Thoracic aorta (tissue), 2 donors: Measurements from ENCODE around the gene ASB10. TPM values are rescaled to one million over a fixed set of nuclear protein-coding genes. Genes with fewer than 3 reads are reported as not detected.

ENCODE experiments used
- ATAC-seq: fragments of 150-250 bp; one replicate; pipeline ENCODE4 v1.8.0; 2017; ENCODE audit warnings: low read depth; ENCODE audit not compliant: insufficient number of reproducible peaks, low FRiP score
- DNase-seq: peaks from one replicate; pipeline ENCODE4 v3.0.0-alpha.2; 2020; ENCODE audit warnings: low spot score
- H3K27ac ChIP-seq, 2 donors: fragments of 200-600 bp; sonication (generic); 1 replicate in 1 of 2; 2 replicates in 1 of 2; pipeline ENCODE4 v1.5.1; 2016; ENCODE audit warnings: mild to moderate bottlenecking in 2 of 2, moderate library complexity in 2 of 2
- H3K27me3 ChIP-seq: fragments of 200-600 bp; sonication (generic); replicated peaks from 2 replicates; pipeline ENCODE4 v1.6.0; 2016; ENCODE audit warnings: mild to moderate bottlenecking; ENCODE audit not compliant: insufficient read depth
- H3K36me3 ChIP-seq: fragments of 200-600 bp; sonication (generic); one replicate; pipeline ENCODE4 v1.5.1; 2016
- H3K4me1 ChIP-seq, 2 donors: fragments of 200-600 bp; sonication (generic); 1 replicate in 1 of 2; 2 replicates in 1 of 2; pipeline versions ENCODE4 v1.5.1 to v1.6.0; 2016; ENCODE audit warnings: low read depth in 2 of 2, mild to moderate bottlenecking in 1 of 2; ENCODE audit not compliant: control insufficient read depth in 1 of 2
- H3K4me3 ChIP-seq: fragments of 200-600 bp; sonication (generic); 2 replicates; pipeline ENCODE4 v1.5.1; 2016; ENCODE audit warnings: mild to moderate bottlenecking
- H3K9me3 ChIP-seq: fragments of 200-600 bp; sonication (generic); 2 replicates; pipeline ENCODE4 v1.5.1; 2016
- total RNA-seq, 2 donors: library from RNA; depleted of rRNA; stranded (reverse); fragments of >200 nt; gene quantifications; one replicate each; pipeline versions ENCODE4 v1.1.0 to v1.2.3, GENCODE V29; 2016
- TF ChIP-seq, protein P1 (sequence below): fragments of 200-600 bp; sonication (generic); IDR thresholded peaks from one replicate; pipeline ENCODE4 v1.5.1; 2019; ENCODE audit warnings: antibody characterized with exemption

Gene ASB10
- total RNA-seq, 2 donors from 2014 or later = not detected

DNA sequence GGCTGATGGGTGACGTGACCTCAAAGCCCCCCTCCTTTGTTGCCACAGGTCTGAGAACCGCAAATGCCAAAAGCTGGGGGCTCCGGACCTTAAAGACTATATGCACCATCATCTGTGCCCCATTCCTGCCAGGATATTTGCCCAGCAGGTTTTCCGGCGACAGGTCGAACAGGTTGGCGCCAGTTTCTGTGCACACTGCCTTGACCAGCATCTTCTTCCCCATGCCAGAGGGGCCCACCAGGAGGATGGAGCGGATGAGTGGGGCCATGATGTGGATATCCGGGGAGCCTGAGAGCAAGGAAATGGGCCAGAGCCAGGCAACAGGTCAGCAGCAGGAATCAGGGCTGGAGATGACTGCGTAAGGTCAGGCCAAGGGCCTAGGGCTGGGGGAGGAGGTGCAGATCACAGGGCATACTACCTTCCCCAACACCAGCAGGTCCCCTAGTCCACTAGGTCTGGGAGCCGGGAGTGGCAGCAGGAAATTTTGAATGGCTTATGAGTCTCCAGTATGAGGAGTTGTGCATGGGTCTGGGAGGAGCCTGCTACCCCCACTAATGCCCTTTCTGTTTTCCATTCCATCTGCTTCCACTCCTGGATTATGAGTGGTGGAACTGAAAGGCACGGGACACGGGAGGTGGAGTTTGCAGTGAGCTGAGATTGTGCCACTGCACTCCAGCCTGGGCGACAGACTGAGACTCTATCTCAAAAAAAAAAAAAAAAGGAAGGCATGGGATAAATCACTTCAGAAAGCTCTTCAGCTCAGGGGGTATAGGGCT lies 6.3 kb upstream of the ASB10 start:
- Histone ChIP-seq H3K27me3 (no peaks in the 10 kb centered on the region), H3K27ac (no peak overlapping the region), H3K9me3 (no peaks in the 10 kb centered on the region), H3K4me3 (no peak overlapping the region), H3K36me3 (no peaks in the 10 kb centered on the region), H3K4me1 (no peaks in the 10 kb centered on the region)
- DNase-seq (no peak), ATAC-seq (no peak)
- TF ChIP-seq, protein P1, sequence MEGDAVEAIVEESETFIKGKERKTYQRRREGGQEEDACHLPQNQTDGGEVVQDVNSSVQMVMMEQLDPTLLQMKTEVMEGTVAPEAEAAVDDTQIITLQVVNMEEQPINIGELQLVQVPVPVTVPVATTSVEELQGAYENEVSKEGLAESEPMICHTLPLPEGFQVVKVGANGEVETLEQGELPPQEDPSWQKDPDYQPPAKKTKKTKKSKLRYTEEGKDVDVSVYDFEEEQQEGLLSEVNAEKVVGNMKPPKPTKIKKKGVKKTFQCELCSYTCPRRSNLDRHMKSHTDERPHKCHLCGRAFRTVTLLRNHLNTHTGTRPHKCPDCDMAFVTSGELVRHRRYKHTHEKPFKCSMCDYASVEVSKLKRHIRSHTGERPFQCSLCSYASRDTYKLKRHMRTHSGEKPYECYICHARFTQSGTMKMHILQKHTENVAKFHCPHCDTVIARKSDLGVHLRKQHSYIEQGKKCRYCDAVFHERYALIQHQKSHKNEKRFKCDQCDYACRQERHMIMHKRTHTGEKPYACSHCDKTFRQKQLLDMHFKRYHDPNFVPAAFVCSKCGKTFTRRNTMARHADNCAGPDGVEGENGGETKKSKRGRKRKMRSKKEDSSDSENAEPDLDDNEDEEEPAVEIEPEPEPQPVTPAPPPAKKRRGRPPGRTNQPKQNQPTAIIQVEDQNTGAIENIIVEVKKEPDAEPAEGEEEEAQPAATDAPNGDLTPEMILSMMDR = no peak

DNA sequence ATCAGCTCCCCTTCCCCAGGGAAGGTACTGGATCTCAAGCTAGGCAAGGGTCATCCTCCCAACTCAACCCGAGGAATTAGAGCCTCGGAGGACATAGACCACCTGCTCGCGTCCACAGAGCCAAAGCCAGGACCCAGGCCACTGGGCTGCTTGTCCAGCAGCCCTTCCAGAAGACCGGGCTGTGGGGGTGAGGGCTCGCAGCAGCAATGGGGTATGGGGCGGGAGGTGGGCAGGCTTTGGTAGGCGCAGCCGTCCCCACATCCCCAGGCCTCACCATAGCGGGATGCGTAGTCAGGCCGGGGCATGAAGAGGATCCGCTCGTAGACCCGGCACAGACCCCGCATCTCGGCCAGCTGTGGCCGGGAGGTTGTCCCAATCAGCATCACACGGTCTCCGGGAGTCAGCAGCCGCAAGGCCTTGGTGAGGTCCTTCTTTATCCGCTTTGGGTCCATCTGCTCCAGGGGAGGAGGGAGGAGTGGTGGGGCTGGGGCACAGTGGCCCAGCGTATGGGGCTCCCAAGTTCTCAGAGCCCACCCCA lies 5.0 kb upstream of the ASB10 start:
- Histone ChIP-seq H3K4me3 (no peak overlapping the region), H3K27ac (no peak overlapping the region), H3K27me3 (no peaks in the 10 kb centered on the region), H3K9me3 (no peaks in the 10 kb centered on the region), H3K4me1 (no peaks in the 10 kb centered on the region), H3K36me3 (no peaks in the 10 kb centered on the region)
- DNase-seq = no peak
- TF ChIP-seq, protein P1 = no peak
- no peak for ATAC-seq

DNA sequence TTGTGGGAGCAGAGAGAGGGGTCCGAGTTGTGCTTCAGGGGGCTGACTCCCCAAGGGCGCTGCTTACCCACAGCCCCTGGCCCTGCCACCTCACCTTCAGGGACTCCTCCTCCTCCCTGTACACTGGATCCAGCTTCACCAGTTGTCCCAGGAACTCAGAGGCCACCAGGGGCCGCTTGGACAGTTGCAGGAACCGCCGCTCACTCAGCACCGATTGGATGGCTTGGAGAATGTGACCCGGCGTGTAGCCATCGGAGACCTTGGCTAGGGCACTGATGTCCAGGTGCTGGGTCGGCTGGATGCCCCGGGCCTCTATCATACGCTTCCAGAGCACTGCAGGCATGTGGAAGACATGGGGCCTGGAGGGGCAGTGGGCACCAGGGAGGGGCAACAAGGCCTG lies 4.5 kb upstream of the ASB10 start:
- no peak overlapping the region for H3K27ac ChIP-seq
- no peaks in the 10 kb centered on the region for H3K27me3 ChIP-seq
- TF ChIP-seq, protein P1 = no peak
- DNase-seq (no peak), ATAC-seq (no peak)
- no peaks in the 10 kb centered on the region for H3K36me3 ChIP-seq
- H3K4me1 ChIP-seq = no peaks in the 10 kb centered on the region
- no peaks in the 10 kb centered on the region for H3K9me3 ChIP-seq
- H3K4me3 ChIP-seq = no peak overlapping the region

DNA sequence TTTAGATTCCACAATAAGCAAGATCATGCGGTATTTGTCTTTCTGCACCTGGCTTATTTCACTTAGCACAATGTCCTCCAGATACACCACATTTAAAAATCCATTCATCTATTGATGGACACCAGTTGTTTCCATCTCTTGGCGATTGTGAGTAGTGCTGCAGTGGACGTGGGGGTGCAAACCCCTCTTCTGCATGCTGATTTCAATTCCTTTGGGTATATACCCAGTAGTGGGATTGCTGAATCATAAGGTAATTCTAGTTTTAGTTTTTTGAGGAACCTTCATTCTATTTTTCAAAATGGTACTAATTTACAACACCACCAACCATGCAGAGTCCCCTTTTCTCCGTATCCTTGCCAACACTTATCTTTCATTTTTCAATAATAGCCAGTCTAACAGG lies 2.0 kb upstream of the ASB10 start:
- ATAC-seq = no peak
- DNase-seq = no peak

DNA sequence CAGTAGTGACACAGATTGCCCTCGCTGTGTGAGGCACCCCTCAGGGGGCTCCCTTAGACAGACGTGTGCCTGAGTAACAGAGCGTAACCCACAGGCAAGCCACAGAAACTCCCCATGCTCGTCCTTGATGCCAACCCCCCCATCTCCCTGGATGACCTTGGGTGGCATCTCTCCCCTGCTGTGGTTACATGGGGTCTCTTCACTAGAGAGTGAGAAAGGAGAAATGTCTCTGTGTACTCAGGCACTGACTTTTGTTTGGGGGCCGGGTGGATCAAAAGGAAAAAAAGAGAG lies 1.1 kb upstream of the ASB10 start:
- TF ChIP-seq, protein P1 = no peak
- no peak overlapping the region for H3K27ac ChIP-seq
- DNase-seq (no peak), ATAC-seq (no peak)
- no peaks in the 10 kb centered on the region for H3K9me3 ChIP-seq
- no peaks in the 10 kb centered on the region for H3K36me3 ChIP-seq
- H3K4me1 ChIP-seq = no peaks in the 10 kb centered on the region
- H3K27me3 ChIP-seq = no peaks in the 10 kb centered on the region
- no peak overlapping the region for H3K4me3 ChIP-seq

More for the DNA sequence above, 2.0 kb upstream of the ASB10 start:
- H3K36me3 ChIP-seq = no peaks in the 10 kb centered on the region
- no peaks in the 10 kb centered on the region for H3K4me1 ChIP-seq
- H3K27ac ChIP-seq = no peak overlapping the region
- H3K4me3 ChIP-seq = no peak overlapping the region
- TF ChIP-seq, protein P1 = no peak
- H3K9me3 ChIP-seq = no peaks in the 10 kb centered on the region
- no peaks in the 10 kb centered on the region for H3K27me3 ChIP-seq
